Smooth muscle cell (in vitro differentiated cells): ENCODE results near the gene MASTL. TPM values are rescaled to one million over a fixed set of nuclear protein-coding genes. Genes with fewer than 3 reads are reported as not detected.
A peak's percentile ranks its signal among the peaks of the same experiment; 100 is the strongest.

Experiments used
- DNase-seq: peaks from one replicate; lab custom pipeline; 2025; ENCODE audit not compliant: unreplicated experiment; lab: John Stamatoyannopoulos, UW
- H2AFZ ChIP-seq: fragments of 200-600 bp; sonication (generic); 2 replicates; pipeline ENCODE4 v1.6.0; 2016; ENCODE audit warnings: antibody characterized with exemption, low read depth, mild to moderate bottlenecking
- H3F3A ChIP-seq: fragments of 200-600 bp; sonication (generic); 2 replicates; pipeline ENCODE4 v1.6.0; 2017; ENCODE audit warnings: antibody characterized with exemption, low read depth
- H3K27ac ChIP-seq: fragments of 200-600 bp; sonication (generic); 2 replicates; pipeline ENCODE4 v1.5.1; 2016; ENCODE audit warnings: low read depth, mild to moderate bottlenecking
- H3K27me3 ChIP-seq: fragments of 200-600 bp; sonication (generic); 2 replicates; pipeline ENCODE4 v1.6.1; 2016; ENCODE audit warnings: low read depth, mild to moderate bottlenecking
- H3K36me3 ChIP-seq: fragments of 200-600 bp; sonication (generic); 2 replicates; pipeline ENCODE4 v1.5.1; 2016; ENCODE audit warnings: low read depth
- H3K4me1 ChIP-seq: fragments of 200-600 bp; sonication (generic); 2 replicates; pipeline ENCODE4 v1.5.1; 2016; ENCODE audit warnings: low read depth
- H3K4me2 ChIP-seq: fragments of 200-600 bp; sonication (generic); 2 replicates; pipeline ENCODE4 v1.6.0; 2016; ENCODE audit warnings: mild to moderate bottlenecking
- H3K4me3 ChIP-seq: fragments of 200-600 bp; sonication (generic); 2 replicates; pipeline ENCODE4 v1.5.1; 2016; ENCODE audit warnings: mild to moderate bottlenecking
- H3K79me2 ChIP-seq: fragments of 200-600 bp; sonication (generic); 2 replicates; pipeline ENCODE4 v1.6.0; 2016; ENCODE audit warnings: low read depth, mild to moderate bottlenecking
- H3K9ac ChIP-seq: fragments of 200-600 bp; sonication (generic); 2 replicates; pipeline ENCODE4 v1.6.0; 2016; ENCODE audit warnings: low read depth
- H3K9me3 ChIP-seq: fragments of 200-600 bp; sonication (generic); replicated peaks from 2 replicates; pipeline ENCODE4 v1.5.1; 2016; ENCODE audit warnings: low read depth
- H4K20me1 ChIP-seq: fragments of 200-600 bp; sonication (generic); 2 replicates; pipeline ENCODE4 v1.6.0; 2016; ENCODE audit warnings: low read depth
- CTCF ChIP-seq: fragments of 200-600 bp; sonication (generic); IDR thresholded peaks from 2 replicates; pipeline ENCODE4 v1.5.1; 2017; ENCODE audit warnings: borderline replicate concordance, mild to moderate bottlenecking, antibody characterized with exemption; ENCODE audit not compliant: insufficient read depth, poor library complexity, severe bottlenecking
- WGBS: methylation state at CpG from one replicate; pipeline ENCODE4 v1.1.7; 2016; ENCODE audit warnings: low lambda C conversion rate; 5-methylcytosine and 5-hydroxymethylcytosine counted together
- polyA plus RNA-seq: library from polyadenylated mRNA; unstranded; fragments of >200 nt; fragmentation: Nextera tagmentation; extraction: Ambion mirVana; gene quantifications from 2 replicates; pipeline ENCODE4 v1.2.1, GENCODE V29; 2016
- total RNA-seq: library from RNA; depleted of rRNA; stranded (reverse); fragments of >200 nt; gene quantifications from 2 replicates; pipeline ENCODE4 v1.2.3, GENCODE V29; 2014

MASTL gene
- total and polyA plus RNA-seq, 2 experiments from 2014 or later = 9.6 to 19.1 TPM

- TF ChIP-seq CTCF = no peak
- peaks cover 10% of the 10 kb centered on the region for H3K4me1 ChIP-seq
- peak overlapping the region; percentile 20 for H3K27ac ChIP-seq
- H3K27me3 ChIP-seq = no peaks in the 10 kb centered on the region
- H3K9me3 ChIP-seq = no peaks in the 10 kb centered on the region
- H3K4me2 ChIP-seq = no peak overlapping the region
- H3K4me3 ChIP-seq = no peak overlapping the region
- peaks cover 69% of the 10 kb centered on the region for H3K79me2 ChIP-seq
- H3F3A ChIP-seq = no peaks in the 10 kb centered on the region
- H4K20me1 ChIP-seq = peaks cover 68% of the 10 kb centered on the region
- peaks cover 33% of the 10 kb centered on the region for H3K36me3 ChIP-seq
- H2AFZ ChIP-seq = no peak overlapping the region
- no peak overlapping the region for H3K9ac ChIP-seq
- 71% methylated on average over 1 of the region's 1 CpG for WGBS
- DNase-seq = no peak
These were observed 11.5 kb upstream of the MASTL start for GRCh38 chr10:27143686-27144085.

DNA sequence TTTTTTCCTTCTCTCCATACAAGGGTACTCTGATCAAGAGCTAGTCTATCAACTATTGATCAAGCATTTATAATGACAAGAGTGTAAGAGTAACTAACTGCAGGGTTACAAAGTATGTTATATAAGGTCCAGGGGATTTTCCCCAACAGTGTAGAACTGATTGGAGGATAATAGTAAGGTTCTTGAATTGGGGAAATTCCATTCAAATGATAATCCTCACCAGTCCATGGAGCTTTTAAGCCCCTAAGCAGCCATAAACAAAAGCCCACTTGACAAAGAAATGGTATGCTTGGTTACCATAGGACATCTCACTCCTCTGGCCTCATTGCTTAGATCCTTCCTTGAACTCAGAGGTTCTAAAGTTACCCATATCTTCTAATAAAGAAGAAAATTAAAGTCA lies 9.2 kb upstream of the MASTL start:
- Histone ChIP-seq H3K4me1 (peaks cover 10% of the 10 kb centered on the region), H3K27ac (no peak overlapping the region), H3K79me2 (peaks cover 84% of the 10 kb centered on the region), H3K9ac (no peak overlapping the region), H3K4me3 (no peak overlapping the region), H3K27me3 (no peaks in the 10 kb centered on the region), H4K20me1 (peaks cover 88% of the 10 kb centered on the region), H3K36me3 (peaks cover 31% of the 10 kb centered on the region), H3K9me3 (no peaks in the 10 kb centered on the region), H3K4me2 (no peak overlapping the region), H3F3A (no peaks in the 10 kb centered on the region), H2AFZ (no peak overlapping the region)
- TF ChIP-seq CTCF = no peak
- DNase-seq = no peak

DNA sequence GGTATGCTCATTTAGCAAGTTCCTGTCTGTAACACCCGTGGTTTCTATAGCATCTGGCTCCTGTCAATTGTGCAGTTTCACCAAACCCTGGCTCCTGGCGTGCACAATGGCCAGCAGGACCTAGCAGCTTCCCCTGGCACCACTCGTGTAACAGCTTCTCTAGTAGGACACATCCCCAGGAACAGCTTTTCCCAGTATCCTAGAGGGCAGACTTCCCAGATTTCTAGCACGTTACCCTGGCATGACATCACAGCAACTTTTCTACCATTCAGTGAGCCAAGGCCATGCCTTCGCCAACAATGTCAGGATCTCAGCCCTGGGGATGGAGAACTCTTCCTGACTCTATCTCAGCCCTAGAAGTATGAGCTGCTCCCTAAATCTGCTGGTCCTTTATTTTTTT lies 7.5 kb upstream of the MASTL start:
- H3K4me1 ChIP-seq = peaks cover 15% of the 10 kb centered on the region
- peaks cover 27% of the 10 kb centered on the region for H3K36me3 ChIP-seq
- no peak overlapping the region for H3K4me3 ChIP-seq
- H3K9ac ChIP-seq = no peak overlapping the region
- no peaks in the 10 kb centered on the region for H3K27me3 ChIP-seq
- H3K4me2 ChIP-seq = no peak overlapping the region
- peaks cover 87% of the 10 kb centered on the region for H3K79me2 ChIP-seq
- 98% methylated on average over 5 of the region's 5 CpGs for WGBS
- no peak for DNase-seq
- peaks cover 94% of the 10 kb centered on the region for H4K20me1 ChIP-seq
- no peak overlapping the region for H3K27ac ChIP-seq
- TF ChIP-seq CTCF = no peak
- H3K9me3 ChIP-seq = no peaks in the 10 kb centered on the region
- no peak overlapping the region for H2AFZ ChIP-seq
- no peaks in the 10 kb centered on the region for H3F3A ChIP-seq

DNA sequence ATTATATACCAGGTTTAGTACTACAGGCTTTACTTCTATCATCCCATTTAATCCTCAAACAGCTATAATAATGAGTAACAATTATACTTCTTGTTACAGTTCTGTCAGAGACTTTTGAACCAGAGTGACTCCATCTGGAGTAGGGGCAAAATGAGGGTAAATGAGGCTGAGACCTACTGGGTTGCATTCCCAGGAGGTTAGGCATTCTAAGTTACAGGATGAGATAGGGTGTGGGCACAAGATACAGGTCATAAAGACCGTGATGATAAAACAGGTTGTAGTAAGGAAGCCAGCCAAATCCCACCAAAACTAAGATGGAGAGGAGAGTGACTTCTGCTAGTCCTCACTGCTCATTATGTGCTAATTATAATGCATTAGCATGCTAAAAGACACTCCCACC lies 4.9 kb upstream of the MASTL start:
- no peak overlapping the region for H3K27ac ChIP-seq
- no peaks in the 10 kb centered on the region for H3K27me3 ChIP-seq
- no peak overlapping the region for H3K4me2 ChIP-seq
- TF ChIP-seq CTCF = no peak
- no peak overlapping the region for H2AFZ ChIP-seq
- WGBS = 90% methylated on average over 1 of the region's 1 CpG
- peaks cover 90% of the 10 kb centered on the region for H3K79me2 ChIP-seq
- DNase-seq = no peak
- peaks cover 20% of the 10 kb centered on the region for H3K36me3 ChIP-seq
- no peaks in the 10 kb centered on the region for H3F3A ChIP-seq
- H4K20me1 ChIP-seq = peaks cover 81% of the 10 kb centered on the region
- no peak overlapping the region for H3K9ac ChIP-seq
- H3K4me1 ChIP-seq = peaks cover 19% of the 10 kb centered on the region
- no peaks in the 10 kb centered on the region for H3K9me3 ChIP-seq
- no peak overlapping the region for H3K4me3 ChIP-seq
